HepG2 (cell line): ENCODE data around the gene TEDC1. TPM values are rescaled to one million over a fixed set of nuclear protein-coding genes. Genes with fewer than 3 reads are reported as not detected.

Experiments
- AKAP8 ChIP-seq: sonication (generic); formaldehyde crosslinking; IDR thresholded peaks from 2 replicates; pipeline ENCODE4 v1.5.1; 2020; ENCODE audit warnings: mild to moderate bottlenecking, missing genetic modification reagents
- ATAD3A ChIP-seq: sonication (generic); formaldehyde crosslinking; IDR thresholded peaks from 2 replicates; pipeline ENCODE4 v1.4.0; 2020; ENCODE audit warnings: missing genetic modification reagents
- CTCF ChIP-seq: sonication (generic); formaldehyde crosslinking; IDR thresholded peaks from 2 replicates; pipeline ENCODE4 v1.5.0; 2020; ENCODE audit warnings: mild to moderate bottlenecking, missing genetic modification reagents, moderate library complexity
- DNMT3B ChIP-seq: conservative IDR thresholded peaks from 2 replicates; pipeline ENCODE4 v1.6.1; 2016; ENCODE audit warnings: missing biosample characterization, control low read depth
- ESRRA ChIP-seq: sonication (generic); formaldehyde crosslinking; IDR thresholded peaks from 2 replicates; pipeline ENCODE4 v1.5.1; 2020; ENCODE audit warnings: mild to moderate bottlenecking, low read depth, missing genetic modification reagents
- HNRNPL ChIP-seq: fragments of 200-400 bp; formaldehyde crosslinking; IDR thresholded peaks from 2 replicates; pipeline ENCODE4 v1.6.1; 2017; ENCODE audit warnings: mild to moderate bottlenecking, low read depth, low read length
- MAF1 ChIP-seq: sonication (generic); formaldehyde crosslinking; IDR thresholded peaks from 2 replicates; pipeline ENCODE4 v1.5.0; 2020; ENCODE audit warnings: missing genetic modification reagents, borderline replicate concordance
- POLR2G ChIP-seq: fragments of 200-400 bp; formaldehyde crosslinking; IDR thresholded peaks from 2 replicates; pipeline ENCODE4 v1.6.1; 2018; ENCODE audit warnings: mild to moderate bottlenecking, low read depth, low read length, moderate library complexity
- TCF7 ChIP-seq: sonication (generic); IDR thresholded peaks from 2 replicates; pipeline ENCODE4 v1.6.1; 2016; ENCODE audit warnings: antibody characterized with exemption, low read depth
- ZBTB26 ChIP-seq: IDR thresholded peaks from 2 replicates; pipeline ENCODE4 v1.6.1; 2016; ENCODE audit warnings: missing compliant biosample characterization, missing genetic modification reagents, borderline replicate concordance
- ZKSCAN8 ChIP-seq: IDR thresholded peaks from 2 replicates; pipeline ENCODE4 v1.6.1; 2016; ENCODE audit warnings: borderline replicate concordance, missing genetic modification reagents, missing compliant biosample characterization
- ZNF225 ChIP-seq: sonication (generic); formaldehyde crosslinking; IDR thresholded peaks from 2 replicates; pipeline ENCODE4 v1.4.0; 2020; ENCODE audit warnings: mild to moderate bottlenecking, missing genetic modification reagents
- ZNF44 ChIP-seq: sonication (generic); formaldehyde crosslinking; IDR thresholded peaks from 2 replicates; pipeline ENCODE4 v1.5.1; 2020; ENCODE audit warnings: mild to moderate bottlenecking, missing genetic modification reagents
- ZNF543 ChIP-seq: sonication (generic); formaldehyde crosslinking; IDR thresholded peaks from 2 replicates; pipeline ENCODE4 v1.4.0; 2020; ENCODE audit warnings: mild to moderate bottlenecking, missing genetic modification reagents
- ZNF775 ChIP-seq: sonication (generic); formaldehyde crosslinking; IDR thresholded peaks from 2 replicates; pipeline ENCODE4 v1.4.0; 2020; ENCODE audit warnings: missing genetic modification reagents, mild to moderate bottlenecking, moderate library complexity, borderline replicate concordance
- ZNF788 ChIP-seq: sonication (generic); formaldehyde crosslinking; IDR thresholded peaks from 2 replicates; pipeline ENCODE4 v1.5.0; 2020; ENCODE audit warnings: mild to moderate bottlenecking, missing genetic modification reagents, borderline replicate concordance
- polyA plus RNA-seq, 8 experiments: library from polyadenylated mRNA; depleted of rRNA in 3 of 8; stranded (reverse) in 7 of 8; unstranded in 1 of 8; fragments of >200 nt; fragmentation: Illumina TruSeq in 4 of 8; extraction: Trizol in 4 of 8; gene quantifications; 2 replicates each; pipeline versions ENCODE4 v1.2.1 to v1.2.3, GENCODE V29; 2011 to 2016; ENCODE audit warnings: low read depth in 4 of 8, missing spikeins in 1 of 8, mixed read lengths in 1 of 8; ENCODE audit not compliant: insufficient read depth in 1 of 8
- total RNA-seq, 5 experiments: library from RNA; depleted of rRNA; stranded (reverse); fragments of >200 nt; fragmentation: Illumina TruSeq; extraction: Trizol; gene quantifications; 2 replicates each; pipeline ENCODE4 v1.2.3, GENCODE V29; 2016; ENCODE audit warnings: low read depth in 1 of 5
- TF ChIP-seq, protein P1 (sequence below), 2 experiments: IDR thresholded peaks; 2 replicates each; pipeline ENCODE4 v1.6.1; 2011 to 2012; ENCODE audit warnings: low read length in 2 of 2, borderline replicate concordance in 1 of 2, low read depth in 1 of 2, mild to moderate bottlenecking in 1 of 2, moderate library complexity in 1 of 2
- TF ChIP-seq, protein P2 (sequence below): sonication (generic); formaldehyde crosslinking; IDR thresholded peaks from 2 replicates; pipeline ENCODE4 v1.4.0; 2020; ENCODE audit warnings: missing genetic modification reagents
- TF ChIP-seq, protein P3 (sequence below): sonication (generic); formaldehyde crosslinking; IDR thresholded peaks from 2 replicates; pipeline ENCODE4 v1.4.0; 2020; ENCODE audit warnings: missing genetic modification reagents

Gene TEDC1
- total and polyA plus RNA-seq, 2 of the 13 experiments (the other 11 are each of a cell fraction or from before 2014, with no cell fraction given): 5.7 to 27.4 TPM

GRCh38 chr14:105499256-105500035 is 8.4 kb downstream of the TEDC1 start (continued):
- TF ChIP-seq, protein P1, sequence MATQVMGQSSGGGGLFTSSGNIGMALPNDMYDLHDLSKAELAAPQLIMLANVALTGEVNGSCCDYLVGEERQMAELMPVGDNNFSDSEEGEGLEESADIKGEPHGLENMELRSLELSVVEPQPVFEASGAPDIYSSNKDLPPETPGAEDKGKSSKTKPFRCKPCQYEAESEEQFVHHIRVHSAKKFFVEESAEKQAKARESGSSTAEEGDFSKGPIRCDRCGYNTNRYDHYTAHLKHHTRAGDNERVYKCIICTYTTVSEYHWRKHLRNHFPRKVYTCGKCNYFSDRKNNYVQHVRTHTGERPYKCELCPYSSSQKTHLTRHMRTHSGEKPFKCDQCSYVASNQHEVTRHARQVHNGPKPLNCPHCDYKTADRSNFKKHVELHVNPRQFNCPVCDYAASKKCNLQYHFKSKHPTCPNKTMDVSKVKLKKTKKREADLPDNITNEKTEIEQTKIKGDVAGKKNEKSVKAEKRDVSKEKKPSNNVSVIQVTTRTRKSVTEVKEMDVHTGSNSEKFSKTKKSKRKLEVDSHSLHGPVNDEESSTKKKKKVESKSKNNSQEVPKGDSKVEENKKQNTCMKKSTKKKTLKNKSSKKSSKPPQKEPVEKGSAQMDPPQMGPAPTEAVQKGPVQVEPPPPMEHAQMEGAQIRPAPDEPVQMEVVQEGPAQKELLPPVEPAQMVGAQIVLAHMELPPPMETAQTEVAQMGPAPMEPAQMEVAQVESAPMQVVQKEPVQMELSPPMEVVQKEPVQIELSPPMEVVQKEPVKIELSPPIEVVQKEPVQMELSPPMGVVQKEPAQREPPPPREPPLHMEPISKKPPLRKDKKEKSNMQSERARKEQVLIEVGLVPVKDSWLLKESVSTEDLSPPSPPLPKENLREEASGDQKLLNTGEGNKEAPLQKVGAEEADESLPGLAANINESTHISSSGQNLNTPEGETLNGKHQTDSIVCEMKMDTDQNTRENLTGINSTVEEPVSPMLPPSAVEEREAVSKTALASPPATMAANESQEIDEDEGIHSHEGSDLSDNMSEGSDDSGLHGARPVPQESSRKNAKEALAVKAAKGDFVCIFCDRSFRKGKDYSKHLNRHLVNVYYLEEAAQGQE (IDR thresholded peaks at IDR 0.05; ENCODE audit: borderline replicate concordance in 1 of 2, low read depth in 1 of 2, low read length in 2 of 2): no peak
- peak; percentile 94 for TF ChIP-seq HNRNPL
- TF ChIP-seq TCF7: peak; percentile 9; the same call in 1 of the 2 replicates
- no peak for TF ChIP-seq ZNF44 (CRISPR knock-in tag)
- TF ChIP-seq, protein P2, sequence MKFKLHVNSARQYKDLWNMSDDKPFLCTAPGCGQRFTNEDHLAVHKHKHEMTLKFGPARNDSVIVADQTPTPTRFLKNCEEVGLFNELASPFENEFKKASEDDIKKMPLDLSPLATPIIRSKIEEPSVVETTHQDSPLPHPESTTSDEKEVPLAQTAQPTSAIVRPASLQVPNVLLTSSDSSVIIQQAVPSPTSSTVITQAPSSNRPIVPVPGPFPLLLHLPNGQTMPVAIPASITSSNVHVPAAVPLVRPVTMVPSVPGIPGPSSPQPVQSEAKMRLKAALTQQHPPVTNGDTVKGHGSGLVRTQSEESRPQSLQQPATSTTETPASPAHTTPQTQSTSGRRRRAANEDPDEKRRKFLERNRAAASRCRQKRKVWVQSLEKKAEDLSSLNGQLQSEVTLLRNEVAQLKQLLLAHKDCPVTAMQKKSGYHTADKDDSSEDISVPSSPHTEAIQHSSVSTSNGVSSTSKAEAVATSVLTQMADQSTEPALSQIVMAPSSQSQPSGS: peak; percentile 75; the same call in 1 of the 2 replicates
- peak; percentile 27; the same call in 1 of the 2 replicates for TF ChIP-seq ZNF543 (CRISPR knock-in tag)
- TF ChIP-seq POLR2G: peak; percentile 84
- peak; percentile 44 for TF ChIP-seq CTCF (CRISPR knock-in tag)
- TF ChIP-seq ZNF775: no peak
- TF ChIP-seq ATAD3A (CRISPR knock-in tag): no peak
- TF ChIP-seq ZBTB26: no peak
- peak; percentile 87; the same call in 1 of the 2 replicates for TF ChIP-seq MAF1 (CRISPR knock-in tag)
- TF ChIP-seq, protein P3, sequence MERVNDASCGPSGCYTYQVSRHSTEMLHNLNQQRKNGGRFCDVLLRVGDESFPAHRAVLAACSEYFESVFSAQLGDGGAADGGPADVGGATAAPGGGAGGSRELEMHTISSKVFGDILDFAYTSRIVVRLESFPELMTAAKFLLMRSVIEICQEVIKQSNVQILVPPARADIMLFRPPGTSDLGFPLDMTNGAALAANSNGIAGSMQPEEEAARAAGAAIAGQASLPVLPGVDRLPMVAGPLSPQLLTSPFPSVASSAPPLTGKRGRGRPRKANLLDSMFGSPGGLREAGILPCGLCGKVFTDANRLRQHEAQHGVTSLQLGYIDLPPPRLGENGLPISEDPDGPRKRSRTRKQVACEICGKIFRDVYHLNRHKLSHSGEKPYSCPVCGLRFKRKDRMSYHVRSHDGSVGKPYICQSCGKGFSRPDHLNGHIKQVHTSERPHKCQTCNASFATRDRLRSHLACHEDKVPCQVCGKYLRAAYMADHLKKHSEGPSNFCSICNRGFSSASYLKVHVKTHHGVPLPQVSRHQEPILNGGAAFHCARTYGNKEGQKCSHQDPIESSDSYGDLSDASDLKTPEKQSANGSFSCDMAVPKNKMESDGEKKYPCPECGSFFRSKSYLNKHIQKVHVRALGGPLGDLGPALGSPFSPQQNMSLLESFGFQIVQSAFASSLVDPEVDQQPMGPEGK (CRISPR knock-in tag): peak; percentile 100
- peak; percentile 92; the same call in 1 of the 2 replicates for TF ChIP-seq ZNF788 (CRISPR knock-in tag)
- no peak for TF ChIP-seq ESRRA (CRISPR knock-in tag)
- peak; percentile 88; the same call in 1 of the 2 replicates for TF ChIP-seq ZNF225 (CRISPR knock-in tag)
- no peak for TF ChIP-seq ZKSCAN8 (CRISPR knock-in tag)
- TF ChIP-seq DNMT3B (CRISPR knock-in tag): no peak
- TF ChIP-seq AKAP8 (CRISPR knock-in tag): peak; percentile 97
